IPS-NIHi11 (cell line): ENCODE measurements around the gene PEPD.

ENCODE experiments used
- DNase-seq: peaks from one replicate; pipeline ENCODE4 v3.0.0; 2012; ENCODE audit warnings: mixed read lengths, low spot score

The PEPD gene

DNA sequence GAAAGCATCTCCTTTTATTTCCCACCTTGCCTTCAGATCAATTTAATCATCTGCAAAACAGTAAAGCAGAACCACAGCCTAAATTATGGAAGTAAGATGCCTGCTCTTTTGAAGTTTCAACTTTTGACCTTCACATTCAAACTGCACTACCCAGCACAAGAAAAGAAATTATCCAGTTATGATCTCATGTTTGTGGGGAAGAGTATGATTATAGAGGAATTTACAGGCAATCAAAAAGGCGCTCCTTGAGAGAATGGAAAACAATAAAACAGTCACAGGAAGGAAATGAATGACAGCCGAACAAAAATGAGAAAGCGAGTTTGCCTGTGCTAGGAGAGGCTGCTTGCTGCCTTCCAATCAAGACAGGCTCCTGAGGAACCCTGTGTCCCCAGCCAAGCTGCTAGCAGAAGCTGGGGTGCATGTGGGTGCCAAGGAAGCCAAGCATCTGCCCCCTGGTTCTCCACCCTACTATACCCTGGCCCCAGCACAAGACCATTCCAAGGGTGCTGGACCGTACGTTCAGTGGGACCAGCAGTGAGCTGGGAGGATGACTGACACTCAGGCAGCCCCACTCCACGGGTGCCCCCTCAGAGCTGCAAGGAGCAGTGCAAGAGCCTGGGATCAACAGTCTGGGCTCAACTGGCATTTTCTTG, 47.8 kb downstream of the PEPD start:
- no peak for DNase-seq

DNA sequence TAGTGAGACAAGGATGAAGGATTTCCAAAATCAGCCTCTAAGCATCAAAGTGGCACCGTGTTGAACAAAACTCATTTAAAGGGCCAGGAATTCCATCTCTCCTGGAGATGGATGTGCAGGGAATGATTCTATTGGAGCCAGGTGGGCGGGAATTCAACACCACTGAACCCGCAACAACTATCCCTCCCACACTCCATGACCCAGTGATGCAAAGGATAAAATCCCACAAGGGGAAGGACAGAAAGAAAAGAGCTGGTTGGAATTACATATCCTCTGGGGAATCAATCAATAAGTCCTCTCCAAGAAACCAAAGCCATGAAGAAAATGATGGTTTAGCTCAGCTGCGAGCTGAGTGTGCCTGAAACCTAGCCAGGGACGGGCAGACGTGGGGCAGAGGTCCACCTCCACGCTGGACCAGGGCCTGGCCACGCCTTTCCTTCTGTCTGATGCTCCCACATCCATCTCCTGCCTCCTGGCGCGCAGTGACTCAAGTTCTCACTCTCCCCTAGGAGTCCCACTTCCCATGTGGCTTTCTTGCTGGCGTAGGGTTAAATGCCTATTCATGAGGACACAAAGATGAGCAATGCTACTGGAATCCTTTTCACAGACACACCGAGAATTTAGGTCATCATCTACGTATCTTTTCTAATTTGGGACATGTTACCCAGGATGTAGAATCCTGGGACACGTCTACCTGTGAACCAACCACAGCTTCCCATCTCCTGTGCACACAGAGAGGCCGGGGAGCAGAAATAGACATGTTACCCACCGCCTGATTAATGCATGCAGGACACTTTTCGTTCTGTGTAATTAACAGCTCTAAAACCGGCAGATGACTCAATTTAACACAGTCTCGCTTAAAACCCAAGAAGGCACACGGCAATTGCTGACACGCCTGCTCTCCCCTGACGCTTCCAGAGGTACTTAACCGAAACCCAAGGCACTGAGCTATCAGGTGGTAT, 48.6 kb downstream of the PEPD start:
- no peak for DNase-seq

DNA sequence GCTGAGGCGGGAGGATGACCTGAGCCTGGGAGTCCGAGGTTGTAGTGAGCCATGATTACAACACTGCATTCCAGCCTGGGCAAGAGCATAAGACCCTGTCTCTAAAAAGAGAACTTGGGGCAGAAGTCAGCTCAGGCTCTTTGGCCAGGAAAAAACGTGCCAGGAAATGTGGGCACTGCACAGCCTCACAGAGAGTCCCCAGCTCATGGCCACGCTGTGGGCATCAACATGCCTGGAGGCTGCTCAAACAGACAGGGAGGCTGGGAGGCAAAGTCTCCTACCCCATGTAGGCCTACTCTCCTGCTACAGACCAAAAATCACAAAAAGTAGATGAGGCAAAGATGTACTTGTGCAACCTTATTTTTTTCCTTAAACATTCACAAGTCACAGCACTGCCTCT, 49.4 kb downstream of the PEPD start:
- no peak for DNase-seq

DNA sequence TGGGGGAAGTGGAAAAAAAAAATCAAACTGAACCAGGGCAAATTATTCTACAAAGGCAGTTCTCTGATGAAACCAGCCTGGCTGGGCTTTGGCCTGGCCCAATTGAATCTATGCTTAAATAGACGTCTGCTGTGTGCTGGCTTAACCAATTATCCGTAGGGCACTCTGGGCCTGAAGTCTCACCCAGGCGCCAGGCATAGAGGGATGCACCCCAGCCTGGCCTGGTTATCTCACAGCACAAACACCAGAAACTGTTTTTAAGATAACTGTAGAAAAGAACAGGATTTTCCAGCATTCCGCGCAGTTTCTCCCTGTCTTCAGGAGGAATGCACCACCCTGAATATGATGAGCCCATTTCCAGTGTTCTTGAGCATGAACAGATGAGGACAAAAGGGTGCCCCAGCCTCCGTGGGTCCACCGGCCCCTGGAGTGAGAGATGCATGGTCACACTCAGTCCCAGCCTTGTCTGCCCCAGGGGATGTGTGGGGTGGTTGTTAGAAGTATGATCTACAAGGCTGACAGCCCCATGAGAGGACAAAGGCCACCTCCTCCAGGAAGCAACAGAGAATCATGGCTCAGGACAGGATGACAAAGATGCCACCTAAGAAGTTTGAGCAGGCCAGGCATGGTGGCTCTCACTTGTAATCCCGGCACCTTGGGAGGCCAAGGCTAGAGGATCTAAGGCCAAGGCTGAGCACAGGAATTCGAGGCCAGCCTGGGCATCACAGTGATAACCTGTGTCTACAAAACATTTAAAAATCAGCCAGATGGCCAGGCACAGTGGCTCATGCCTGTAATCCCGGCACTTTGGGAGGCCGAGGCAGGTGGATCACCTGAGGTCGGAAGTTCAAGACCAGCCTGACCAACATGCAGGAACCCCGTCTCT, 50.2 kb downstream of the PEPD start:
- no peak for DNase-seq

DNA sequence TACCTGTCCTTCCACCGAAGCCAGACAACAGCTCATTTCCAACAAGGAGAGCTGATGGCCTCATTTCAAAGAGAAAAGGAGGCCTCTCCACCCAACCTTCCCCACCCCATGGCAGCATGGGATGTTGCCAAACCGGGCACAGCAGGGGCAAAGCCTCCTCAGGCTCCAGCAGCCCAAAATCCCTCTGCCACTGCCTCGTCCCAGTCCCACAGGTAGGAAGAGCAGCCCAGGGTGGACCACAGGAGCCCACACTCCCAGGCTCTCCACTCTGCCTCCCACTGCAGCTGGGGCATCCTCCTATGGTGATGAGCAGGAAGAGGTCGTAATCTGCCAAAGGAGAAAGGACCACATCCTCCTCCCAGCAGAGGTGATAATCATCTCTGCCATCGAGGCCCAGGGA, 50.9 kb downstream of the PEPD start:
- DNase-seq, result no peak

DNA sequence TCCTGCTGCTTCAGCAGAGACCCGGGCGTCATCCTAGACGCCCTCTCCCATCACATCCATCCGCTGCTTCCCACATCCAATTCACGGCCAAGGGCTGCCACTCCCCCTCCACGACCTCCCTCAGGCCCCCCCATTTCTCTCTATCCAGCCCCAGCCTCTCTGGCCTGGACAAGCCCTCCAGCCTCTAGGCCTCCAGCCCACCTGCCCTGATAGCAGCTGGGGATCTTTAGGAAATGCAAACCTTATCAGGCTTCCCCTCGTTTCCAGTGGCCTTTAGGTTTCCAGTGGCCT, 51.6 kb downstream of the PEPD start:
- DNase-seq, result no peak

DNA sequence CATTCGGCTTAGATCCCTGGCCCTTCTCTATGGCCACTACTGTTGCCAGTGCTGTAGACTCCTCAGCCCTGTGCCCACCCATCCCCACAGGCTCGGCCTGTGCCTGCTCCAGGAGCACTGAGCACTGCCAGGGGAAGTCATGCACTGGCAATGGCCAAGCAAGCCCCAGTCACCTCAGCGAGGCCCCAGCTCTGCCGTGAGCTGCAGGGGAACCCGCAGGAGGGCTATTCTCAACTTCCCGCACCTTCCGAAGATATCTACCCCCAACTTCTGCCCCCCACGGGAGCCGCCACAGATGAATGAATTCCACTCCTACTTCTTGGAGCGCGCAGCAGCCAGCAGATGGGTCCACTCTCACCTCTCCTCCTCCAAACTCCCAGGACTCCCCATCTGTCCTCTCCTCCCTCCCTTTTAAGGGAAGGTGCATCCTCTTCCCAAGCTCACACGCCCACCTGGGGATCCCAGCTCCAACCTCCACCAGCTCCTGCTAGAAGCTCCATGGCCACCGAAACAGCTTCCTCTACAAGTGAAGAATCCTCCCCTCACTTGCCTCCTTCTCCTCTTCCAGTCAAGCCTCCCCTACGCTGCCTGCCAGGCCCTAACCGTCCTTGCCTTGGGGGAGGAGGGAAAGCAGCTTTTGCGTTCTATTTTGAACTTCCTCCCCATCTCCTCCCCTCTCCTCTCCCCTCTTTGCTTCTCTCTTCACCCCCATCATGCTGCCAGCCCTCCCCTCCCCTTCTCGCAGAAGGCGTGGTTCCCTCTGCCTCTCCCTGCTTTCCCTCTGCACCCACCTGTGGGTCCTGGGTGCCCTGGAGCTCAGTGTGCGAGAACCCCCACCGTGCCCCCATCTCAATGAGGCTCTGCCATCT, 52.2 kb downstream of the PEPD start:
- no peak for DNase-seq

DNA sequence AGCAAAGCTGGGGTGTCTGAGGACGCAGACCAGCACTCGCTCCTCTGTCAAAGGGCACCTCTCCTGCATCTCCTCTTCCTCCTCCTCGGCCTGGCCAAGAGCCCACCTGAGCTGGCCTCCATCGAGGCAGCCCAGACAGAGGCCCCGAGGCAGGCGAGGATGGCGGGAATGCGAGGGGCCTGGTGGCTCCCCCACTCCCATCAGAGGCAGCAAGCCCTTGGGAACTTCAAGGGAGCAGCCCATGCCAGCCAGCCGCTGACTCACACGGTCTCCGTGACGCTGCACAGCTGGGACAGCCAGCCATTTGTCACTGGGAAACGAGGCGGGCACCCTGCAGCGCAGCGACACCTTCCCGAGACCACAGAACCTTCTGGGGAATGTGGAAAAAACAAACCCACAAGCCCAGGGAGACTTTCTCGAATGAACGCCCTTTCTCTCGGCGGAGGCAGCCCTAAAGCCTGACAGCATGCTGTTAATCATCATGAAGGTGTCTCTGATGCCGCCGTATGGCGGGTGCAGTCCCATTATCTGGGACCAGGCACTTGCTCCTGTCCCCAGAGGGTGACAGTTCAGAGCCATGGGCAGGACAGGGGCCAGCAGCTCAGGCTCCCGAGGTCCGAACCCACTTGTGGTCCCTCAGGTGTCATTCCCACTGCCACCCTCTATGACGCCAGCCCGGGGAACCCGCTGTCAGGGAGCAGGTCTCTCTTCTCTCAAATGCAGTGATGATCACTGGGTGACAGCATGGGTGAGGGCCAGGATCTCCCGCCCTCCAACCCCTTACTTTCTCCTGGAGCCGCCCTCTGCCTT, 53.0 kb downstream of the PEPD start:
- DNase-seq, result no peak

DNA sequence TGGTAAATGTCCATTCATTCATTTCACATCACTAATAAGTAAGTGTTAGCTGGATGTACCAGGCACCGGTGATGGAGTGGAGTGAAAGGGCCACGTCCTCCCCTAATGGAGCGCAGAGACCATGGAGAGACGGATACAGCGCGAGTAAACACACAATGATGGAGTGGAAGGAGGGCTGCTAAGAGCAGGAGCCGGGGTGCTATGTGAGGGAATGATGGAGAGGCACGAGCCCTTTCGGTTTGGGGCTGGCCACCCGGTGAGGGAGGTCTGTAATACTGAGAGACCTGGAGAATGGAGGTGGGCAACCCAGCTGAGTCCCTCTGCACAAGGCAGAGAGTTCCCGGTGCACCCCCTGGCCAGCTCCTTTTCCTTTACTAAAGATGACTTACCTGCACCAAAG, 53.7 kb downstream of the PEPD start:
- DNase-seq, result no peak

DNA sequence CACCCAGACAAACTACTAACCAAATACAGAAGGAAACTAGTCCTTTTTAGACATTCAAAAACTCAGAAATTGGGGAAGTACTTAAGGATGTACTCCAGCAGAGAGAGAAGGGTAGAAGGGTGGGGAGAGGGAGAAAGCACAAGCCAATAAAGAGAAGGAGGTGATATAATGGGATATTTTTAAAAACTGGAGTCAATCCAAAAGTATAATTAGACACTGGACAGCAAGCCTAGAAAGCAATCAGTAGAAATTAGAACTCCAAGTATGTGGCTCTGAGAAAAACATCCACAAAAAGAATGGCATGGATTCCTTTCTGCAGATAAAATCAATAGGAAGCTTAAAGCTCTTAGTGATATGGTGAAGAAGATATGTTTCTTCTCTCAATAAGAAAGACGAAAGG, 55.8 kb downstream of the PEPD start:
- no peak for DNase-seq

DNA sequence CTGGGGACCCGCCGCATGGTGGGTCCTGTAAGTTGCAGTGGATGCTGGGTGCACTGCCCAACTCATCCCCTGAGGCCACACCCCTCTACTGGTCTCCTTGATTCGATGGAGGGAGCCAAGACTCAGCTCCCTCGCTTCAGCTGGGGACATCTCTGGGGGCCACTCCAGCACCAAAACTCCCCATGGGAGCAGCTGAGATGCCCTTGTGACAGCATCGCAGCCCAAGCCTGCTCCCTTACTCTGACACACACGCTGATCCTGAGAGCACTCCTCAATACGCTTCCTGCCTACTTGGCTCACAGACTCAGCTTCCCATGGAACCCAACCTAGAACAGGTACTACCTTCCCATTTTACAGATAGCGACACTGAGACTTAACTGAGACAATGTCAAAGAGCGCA, 56.2 kb downstream of the PEPD start:
- DNase-seq, result no peak

DNA sequence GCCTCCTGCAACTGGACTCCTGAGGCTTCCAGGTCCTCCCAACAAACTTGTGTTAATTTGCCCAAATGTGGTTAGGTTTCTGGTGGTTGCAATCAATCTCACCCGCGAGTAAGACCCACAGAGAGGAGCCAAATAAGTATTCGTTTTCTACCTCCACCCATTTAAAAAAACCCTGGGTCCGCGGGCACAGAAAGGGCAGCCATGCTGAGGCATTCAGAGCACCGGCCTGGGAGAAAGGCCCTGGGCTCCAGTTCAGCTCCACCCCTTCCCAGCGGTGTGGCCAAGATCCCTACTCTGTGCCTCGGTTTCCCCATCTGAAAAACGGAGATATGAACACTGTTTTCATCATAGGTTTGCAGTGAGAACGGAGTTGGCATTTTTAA, 56.9 kb downstream of the PEPD start:
- DNase-seq, result no peak

DNA sequence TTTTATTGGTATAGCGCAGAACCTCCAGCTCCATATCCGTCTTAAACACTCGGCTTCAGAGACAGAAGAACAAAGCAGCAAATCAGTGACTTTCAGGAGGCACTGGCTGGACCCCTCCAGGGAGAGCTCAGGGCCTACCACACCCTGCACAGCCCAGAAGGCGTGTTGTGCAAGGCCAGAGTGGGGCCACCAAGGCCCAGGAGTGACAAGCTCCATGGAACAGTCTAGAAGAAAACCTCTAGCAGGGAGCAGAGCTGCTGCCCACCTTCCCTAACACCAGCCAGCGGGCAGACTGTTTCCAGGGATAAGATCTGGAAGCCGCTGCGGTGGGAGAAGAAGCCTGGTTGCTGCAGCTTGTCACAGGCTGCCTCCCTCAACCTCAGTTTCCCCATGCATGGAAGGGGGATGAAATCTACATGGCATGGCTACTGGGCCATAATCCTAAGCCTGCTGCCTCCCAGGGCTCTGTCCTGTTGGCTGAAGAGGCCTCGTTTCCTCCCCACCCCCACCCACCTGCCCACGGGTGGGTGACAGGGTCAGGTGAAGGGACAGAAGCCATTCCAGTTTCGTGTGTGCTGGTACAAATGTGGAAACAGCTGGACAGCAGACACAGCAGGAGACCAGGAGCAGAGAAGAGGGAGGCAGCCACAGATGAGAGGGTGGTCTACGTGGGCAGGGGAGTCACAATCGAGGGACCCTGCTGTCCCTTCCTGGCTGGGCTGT, 57.4 kb downstream of the PEPD start:
- no peak for DNase-seq

DNA sequence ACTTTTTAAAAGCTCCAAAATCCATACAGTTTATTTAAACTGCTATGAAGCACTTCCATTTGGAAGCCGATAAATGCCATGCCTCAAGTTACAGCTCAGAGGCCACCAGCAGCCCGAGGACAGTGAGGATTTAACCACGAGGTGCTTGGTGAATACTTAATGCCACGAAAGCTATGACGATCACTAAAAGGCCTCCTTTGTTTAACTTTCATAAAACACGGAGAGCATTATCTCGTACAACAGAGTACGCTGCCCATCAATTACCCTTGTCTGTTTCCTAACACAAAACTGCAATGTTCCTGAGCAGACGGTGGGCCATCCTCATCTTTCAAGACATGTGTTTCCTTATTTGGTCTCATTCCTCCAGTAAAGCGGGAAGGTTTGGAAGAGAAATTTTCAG, 58.4 kb downstream of the PEPD start:
- no peak for DNase-seq

DNA sequence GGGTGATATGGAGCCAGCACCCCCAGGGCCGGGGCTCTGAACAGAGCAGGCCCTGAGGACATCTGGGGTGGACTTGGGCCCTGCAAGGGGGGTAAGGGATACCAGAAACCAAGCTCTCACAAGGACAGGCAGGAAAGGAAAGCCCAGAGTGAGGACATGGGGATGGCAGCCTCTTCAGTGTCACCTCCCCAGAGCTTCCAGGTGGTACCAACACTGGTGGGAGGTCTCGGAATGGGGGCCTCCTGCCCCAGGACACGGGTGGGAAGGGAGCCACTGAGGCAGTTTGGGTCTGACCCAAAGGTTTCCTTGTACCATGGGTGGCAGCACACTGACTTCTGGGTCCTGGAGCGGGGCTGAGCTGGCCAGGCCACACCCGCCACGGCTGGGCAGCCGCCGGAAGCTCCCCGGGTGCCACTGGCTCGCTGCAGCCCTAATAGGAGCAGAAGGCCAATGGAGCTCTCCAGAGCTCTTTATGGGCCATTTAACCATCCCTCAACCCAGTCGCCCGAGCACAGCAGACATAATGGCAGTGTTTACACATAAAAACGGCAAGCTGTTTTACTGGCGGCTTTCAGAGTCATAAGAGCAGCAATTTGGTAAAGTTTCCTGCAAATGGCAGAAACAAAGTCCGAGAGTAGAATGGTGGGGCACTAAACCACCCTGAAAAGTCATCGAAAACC, 59.3 kb downstream of the PEPD start:
- no peak for DNase-seq

DNA sequence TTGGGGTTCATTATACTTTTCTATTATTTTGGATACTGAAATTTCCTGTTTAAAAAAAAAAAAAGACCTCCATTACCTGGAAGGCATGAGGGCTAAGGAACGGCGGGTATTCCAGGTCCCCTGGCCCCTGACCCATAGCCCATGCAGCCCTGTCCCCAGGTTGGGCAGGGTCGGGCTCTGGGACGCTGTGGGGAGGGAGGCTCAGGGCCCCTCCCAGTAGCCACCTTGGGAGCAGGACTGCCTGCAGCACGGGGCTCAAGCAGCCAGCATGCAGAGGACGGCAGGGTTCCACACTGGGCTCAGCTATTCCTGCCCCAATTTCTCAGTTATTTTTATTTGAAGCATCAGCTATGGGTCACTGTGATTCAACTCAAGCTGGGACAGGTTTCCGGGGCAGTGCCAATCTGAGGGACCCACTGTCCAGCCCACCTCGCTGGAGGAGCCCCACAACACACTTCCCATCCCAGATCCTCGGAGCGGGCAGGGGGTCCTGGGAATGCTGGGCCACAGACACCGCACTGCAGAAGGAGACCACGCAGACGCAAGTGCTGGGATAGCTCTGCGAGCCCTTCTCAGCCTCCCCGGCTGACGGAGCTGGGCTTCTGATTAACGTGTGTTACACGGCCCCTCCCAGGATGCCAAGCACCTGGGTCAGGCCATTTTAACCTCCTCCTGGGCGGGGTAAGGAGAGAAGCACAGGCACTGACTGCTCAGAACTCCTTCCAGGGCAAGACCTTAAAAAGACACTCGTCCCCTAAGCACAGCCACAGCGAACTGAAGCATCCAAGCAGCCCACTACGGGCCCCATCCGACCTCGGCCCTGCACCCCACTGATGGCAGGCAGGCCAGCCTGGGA, 60.1 kb downstream of the PEPD start:
- no peak for DNase-seq

DNA sequence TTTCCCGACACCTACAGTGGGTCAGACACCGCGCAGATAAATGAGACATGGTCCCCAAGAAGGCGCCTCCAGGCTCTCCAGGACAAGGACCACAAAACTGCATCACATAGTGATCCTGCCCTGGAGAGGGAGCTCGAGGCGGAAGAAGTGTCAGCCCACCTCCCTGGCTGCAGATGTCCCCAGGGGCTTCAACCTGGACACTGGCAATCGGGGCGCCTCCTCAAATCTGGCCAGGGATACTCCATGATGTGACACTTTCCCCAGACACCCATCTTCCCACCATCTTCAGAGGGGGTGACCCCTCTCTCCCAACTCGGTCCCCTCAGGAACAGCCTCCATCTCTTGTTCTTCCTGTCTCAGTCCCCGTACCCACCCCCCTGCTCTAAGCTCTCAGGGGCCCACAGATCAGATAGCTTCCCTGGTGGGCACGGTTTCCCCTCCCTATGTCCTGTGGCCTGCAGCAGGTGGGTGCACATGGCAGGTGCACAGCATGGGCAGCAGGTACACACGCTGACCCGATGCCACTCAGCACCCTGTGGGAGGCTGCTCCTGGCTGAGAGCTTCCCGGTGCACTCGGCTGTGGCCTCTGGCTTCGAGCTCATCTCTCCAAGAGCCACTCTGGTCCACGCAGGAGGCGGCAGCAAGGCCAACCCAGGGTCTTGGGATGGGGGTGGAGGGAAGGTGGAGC, 61.2 kb downstream of the PEPD start:
- no peak for DNase-seq
